Choroid plexus epithelial cell (primary cell): ENCODE measurements around the gene VCAN.

Experiments
- DNase-seq: peaks from one replicate; pipeline ENCODE4 v3.0.0-alpha.2; 2010; ENCODE audit warnings: low read depth
- H3K4me3 ChIP-seq: 2 replicates; pipeline ENCODE4 v1.5.1; 2011; ENCODE audit warnings: low read depth, mild to moderate bottlenecking, control low read depth, low read length, moderate library complexity
- CTCF ChIP-seq: conservative IDR thresholded peaks from 2 replicates; pipeline ENCODE4 v1.5.1; 2011; ENCODE audit warnings: low read depth, mild to moderate bottlenecking, control low read depth, inconsistent platforms, low read length, moderate library complexity

VCAN gene

GRCh38 chr5:83527722-83528438 lies 56.3 kb downstream of the VCAN start:
- no peak overlapping the region for H3K4me3 ChIP-seq
- no peak for DNase-seq
- no peak for TF ChIP-seq CTCF

- DNase-seq, result peak; percentile 51
- H3K4me3 ChIP-seq, result no peak overlapping the region
- no peak for TF ChIP-seq CTCF
Observed at GRCh38 chr5:83528439-83528769, 56.9 kb downstream of the VCAN start.

GRCh38 chr5:83530193-83530592 lies 58.6 kb downstream of the VCAN start:
- no peak for TF ChIP-seq CTCF
- H3K4me3 ChIP-seq, result no peak overlapping the region
- peak; percentile 73 for DNase-seq

DNA sequence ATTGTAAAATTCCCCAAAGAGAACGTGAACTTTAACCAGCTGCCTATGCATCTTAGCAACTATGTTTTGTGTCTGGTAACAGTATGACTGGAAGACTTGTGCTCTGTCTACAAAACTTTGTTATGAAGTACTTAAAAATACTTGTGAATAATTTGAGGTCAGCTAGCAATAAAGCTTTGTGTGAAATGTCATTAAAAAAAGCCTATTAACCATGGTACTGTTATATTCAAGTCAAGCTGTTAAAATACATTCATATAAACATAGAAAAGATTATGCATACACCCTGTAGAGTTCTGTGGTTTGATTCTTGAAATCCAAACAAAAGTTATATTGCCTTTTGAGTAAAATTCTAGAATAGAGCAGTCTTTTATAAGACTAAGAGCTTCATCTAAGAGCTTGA lies 60.1 kb downstream of the VCAN start:
- no peak for DNase-seq
- no peak for TF ChIP-seq CTCF
- H3K4me3 ChIP-seq, result no peak overlapping the region

- no peak for TF ChIP-seq CTCF
- no peak for DNase-seq
- no peak overlapping the region for H3K4me3 ChIP-seq
Observed at GRCh38 chr5:83538786-83539462, 67.4 kb downstream of the VCAN start.

GRCh38 chr5:83539463-83539790 lies 67.9 kb downstream of the VCAN start:
- H3K4me3 ChIP-seq, result no peak overlapping the region
- no peak for DNase-seq
- TF ChIP-seq CTCF, result no peak

DNA sequence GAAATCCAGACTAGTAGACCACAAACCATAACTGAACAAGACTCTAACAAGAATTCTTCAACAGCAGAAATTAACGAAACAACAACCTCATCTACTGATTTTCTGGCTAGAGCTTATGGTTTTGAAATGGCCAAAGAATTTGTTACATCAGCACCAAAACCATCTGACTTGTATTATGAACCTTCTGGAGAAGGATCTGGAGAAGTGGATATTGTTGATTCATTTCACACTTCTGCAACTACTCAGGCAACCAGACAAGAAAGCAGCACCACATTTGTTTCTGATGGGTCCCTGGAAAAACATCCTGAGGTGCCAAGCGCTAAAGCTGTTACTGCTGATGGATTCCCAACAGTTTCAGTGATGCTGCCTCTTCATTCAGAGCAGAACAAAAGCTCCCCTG lies 68.6 kb downstream of the VCAN start:
- no peak overlapping the region for H3K4me3 ChIP-seq
- no peak for DNase-seq

More for the DNA sequence above, 68.6 kb downstream of the VCAN start:
- TF ChIP-seq CTCF, result no peak
